Activated naive CD4-positive, alpha-beta T cell treated with anti-CD3 and anti-CD28 coated beads, Interleukin-2, amount 50 U/mL, for 24 hours (primary cell): ENCODE measurements around the gene SERPINB6.
A peak's percentile ranks its signal among the peaks of the same experiment; 100 is the strongest.
"Not testable (repeated sequence)": the region's sequence is repeated elsewhere in the genome, so short reads cannot be mapped to it uniquely, and the experiment has no call there.

ENCODE experiments used
- H3K27ac Mint-ChIP-seq: one replicate; pipeline ENCODE4 v1.8.0; 2021; ENCODE audit warnings: mild to moderate bottlenecking, mixed read lengths
- H3K27me3 Mint-ChIP-seq: one replicate; pipeline ENCODE4 v1.8.0; 2021; ENCODE audit warnings: mixed read lengths
- H3K36me3 Mint-ChIP-seq: one replicate; pipeline ENCODE4 v1.8.0; 2021; ENCODE audit warnings: mixed read lengths
- H3K4me1 Mint-ChIP-seq: one replicate; pipeline ENCODE4 v1.8.0; 2021; ENCODE audit warnings: mixed read lengths
- H3K4me3 Mint-ChIP-seq: one replicate; pipeline ENCODE4 v1.8.0; 2021; ENCODE audit warnings: mild to moderate bottlenecking, mixed read lengths
- H3K9me3 Mint-ChIP-seq: one replicate; pipeline ENCODE4 v1.8.0; 2021; ENCODE audit warnings: mixed read lengths

The SERPINB6 gene

GRCh38 chr6:2971420-2972218 lies at the start of gene SERPINB6:
Gene SERPINB6 (minus strand): TSS chr6:2971567. CDS start chr6:2959332, 12,235 bp downstream.
- Mint-ChIP-seq H3K4me1 (peaks cover 33% of the 10 kb centered on the region), H3K27ac (peak within 1 kb of the TSS; percentile 81), H3K4me3 (peak within 1 kb of the TSS; percentile 88), H3K36me3 (no peaks in the 10 kb centered on the region), H3K9me3 (no peaks in the 10 kb centered on the region), H3K27me3 (peaks cover 1% of the 10 kb centered on the region)

GRCh38 chr6:3019749-3020320 lies 48.5 kb upstream of the SERPINB6 start:
- no peaks in the 10 kb centered on the region for H3K27me3 Mint-ChIP-seq
- peaks cover 30% of the 10 kb centered on the region for H3K4me1 Mint-ChIP-seq
- peaks cover 6% of the 10 kb centered on the region for H3K36me3 Mint-ChIP-seq
- H3K4me3 Mint-ChIP-seq, result no peak overlapping the region
- no peaks in the 10 kb centered on the region for H3K9me3 Mint-ChIP-seq
- no peak overlapping the region for H3K27ac Mint-ChIP-seq

GRCh38 chr6:3019065-3019464 lies 47.7 kb upstream of the SERPINB6 start:
- no peaks in the 10 kb centered on the region for H3K27me3 Mint-ChIP-seq
- no peak overlapping the region for H3K4me3 Mint-ChIP-seq
- no peaks in the 10 kb centered on the region for H3K9me3 Mint-ChIP-seq
- H3K4me1 Mint-ChIP-seq, result peaks cover 22% of the 10 kb centered on the region
- no peak overlapping the region for H3K27ac Mint-ChIP-seq
- H3K36me3 Mint-ChIP-seq, result peaks cover 10% of the 10 kb centered on the region

GRCh38 chr6:3017304-3017703 lies 45.9 kb upstream of the SERPINB6 start:
- Mint-ChIP-seq H3K4me3 (no peak overlapping the region), H3K9me3 (no peaks in the 10 kb centered on the region), H3K36me3 (peaks cover 17% of the 10 kb centered on the region), H3K27me3 (no peaks in the 10 kb centered on the region), H3K4me1 (peaks cover 8% of the 10 kb centered on the region), H3K27ac (no peak overlapping the region)

GRCh38 chr6:3016473-3017280 lies 45.3 kb upstream of the SERPINB6 start:
- Mint-ChIP-seq H3K4me1 (peaks cover 8% of the 10 kb centered on the region), H3K27ac (no peak overlapping the region), H3K9me3 (peaks cover 5% of the 10 kb centered on the region), H3K36me3 (peaks cover 23% of the 10 kb centered on the region), H3K4me3 (no peak overlapping the region), H3K27me3 (no peaks in the 10 kb centered on the region)

GRCh38 chr6:3015144-3015543 lies 43.8 kb upstream of the SERPINB6 start:
- no peak overlapping the region for H3K27ac Mint-ChIP-seq
- peaks cover 11% of the 10 kb centered on the region for H3K9me3 Mint-ChIP-seq
- H3K27me3 Mint-ChIP-seq, result no peaks in the 10 kb centered on the region
- H3K36me3 Mint-ChIP-seq, result peaks cover 35% of the 10 kb centered on the region
- H3K4me1 Mint-ChIP-seq, result peaks cover 2% of the 10 kb centered on the region
- no peak overlapping the region for H3K4me3 Mint-ChIP-seq

GRCh38 chr6:3014675-3015066 lies 43.3 kb upstream of the SERPINB6 start:
- H3K4me1 Mint-ChIP-seq, result no peaks in the 10 kb centered on the region
- H3K4me3 Mint-ChIP-seq, result no peak overlapping the region
- no peak overlapping the region for H3K27ac Mint-ChIP-seq
- H3K9me3 Mint-ChIP-seq, result peaks cover 11% of the 10 kb centered on the region
- H3K27me3 Mint-ChIP-seq, result no peaks in the 10 kb centered on the region
- H3K36me3 Mint-ChIP-seq, result peaks cover 39% of the 10 kb centered on the region

- H3K4me3 Mint-ChIP-seq, result no peak overlapping the region
- no peak overlapping the region for H3K27ac Mint-ChIP-seq
- no peaks in the 10 kb centered on the region for H3K27me3 Mint-ChIP-seq
- H3K9me3 Mint-ChIP-seq, result peaks cover 11% of the 10 kb centered on the region
- no peaks in the 10 kb centered on the region for H3K4me1 Mint-ChIP-seq
- H3K36me3 Mint-ChIP-seq, result peaks cover 43% of the 10 kb centered on the region
These were observed 42.7 kb upstream of the SERPINB6 start for GRCh38 chr6:3013901-3014674.

GRCh38 chr6:3013486-3013885 lies 42.1 kb upstream of the SERPINB6 start:
- no peaks in the 10 kb centered on the region for H3K4me1 Mint-ChIP-seq
- peaks cover 11% of the 10 kb centered on the region for H3K9me3 Mint-ChIP-seq
- no peak overlapping the region for H3K27ac Mint-ChIP-seq
- no peak overlapping the region for H3K4me3 Mint-ChIP-seq
- peaks cover 46% of the 10 kb centered on the region for H3K36me3 Mint-ChIP-seq
- no peaks in the 10 kb centered on the region for H3K27me3 Mint-ChIP-seq

GRCh38 chr6:3011592-3011991 lies 40.2 kb upstream of the SERPINB6 start:
- no peak overlapping the region for H3K27ac Mint-ChIP-seq
- no peaks in the 10 kb centered on the region for H3K4me1 Mint-ChIP-seq
- H3K9me3 Mint-ChIP-seq, result peaks cover 11% of the 10 kb centered on the region
- H3K4me3 Mint-ChIP-seq, result no peak overlapping the region
- H3K36me3 Mint-ChIP-seq, result peaks cover 53% of the 10 kb centered on the region
- no peaks in the 10 kb centered on the region for H3K27me3 Mint-ChIP-seq

GRCh38 chr6:3011158-3011557 lies 39.8 kb upstream of the SERPINB6 start:
- H3K4me1 Mint-ChIP-seq, result no peaks in the 10 kb centered on the region
- H3K9me3 Mint-ChIP-seq, result peaks cover 11% of the 10 kb centered on the region
- no peaks in the 10 kb centered on the region for H3K27me3 Mint-ChIP-seq
- no peak overlapping the region for H3K4me3 Mint-ChIP-seq
- peaks cover 53% of the 10 kb centered on the region for H3K36me3 Mint-ChIP-seq
- H3K27ac Mint-ChIP-seq, result no peak overlapping the region

GRCh38 chr6:3009930-3010329 lies 38.6 kb upstream of the SERPINB6 start:
- no peak overlapping the region for H3K4me3 Mint-ChIP-seq
- peaks cover 52% of the 10 kb centered on the region for H3K36me3 Mint-ChIP-seq
- no peaks in the 10 kb centered on the region for H3K27me3 Mint-ChIP-seq
- no peaks in the 10 kb centered on the region for H3K4me1 Mint-ChIP-seq
- H3K9me3 Mint-ChIP-seq, result peaks cover 11% of the 10 kb centered on the region
- no peak overlapping the region for H3K27ac Mint-ChIP-seq

- H3K36me3 Mint-ChIP-seq, result peaks cover 48% of the 10 kb centered on the region
- not testable (repeated sequence) for H3K4me1 Mint-ChIP-seq, H3K27ac Mint-ChIP-seq, H3K27me3 Mint-ChIP-seq, H3K4me3 Mint-ChIP-seq
- H3K9me3 Mint-ChIP-seq, result peaks cover 11% of the 10 kb centered on the region
These were observed 37.4 kb upstream of the SERPINB6 start for GRCh38 chr6:3008712-3009265.

- Mint-ChIP-seq H3K9me3 (peaks cover 11% of the 10 kb centered on the region), H3K4me3 (no peak overlapping the region), H3K27me3 (no peaks in the 10 kb centered on the region), H3K4me1 (peaks cover 7% of the 10 kb centered on the region), H3K36me3 (peaks cover 43% of the 10 kb centered on the region), H3K27ac (no peak overlapping the region)
These were observed 36.2 kb upstream of the SERPINB6 start for GRCh38 chr6:3007571-3007970.

- Mint-ChIP-seq H3K27ac (no peak overlapping the region), H3K27me3 (no peaks in the 10 kb centered on the region), H3K4me3 (no peak overlapping the region), H3K9me3 (peaks cover 5% of the 10 kb centered on the region), H3K36me3 (peaks cover 33% of the 10 kb centered on the region), H3K4me1 (peaks cover 15% of the 10 kb centered on the region)
These were observed 35.1 kb upstream of the SERPINB6 start for GRCh38 chr6:3006476-3006875.
